Coronary artery (tissue), 2 donors: ENCODE measurements around the gene TCTN1.

Experiments
- DNase-seq: peaks from one replicate; pipeline ENCODE4 v3.0.0-alpha.2; 2017; ENCODE audit warnings: low spot score
- H3K27ac ChIP-seq, 2 donors: fragments of 200-600 bp; sonication (generic); one replicate each; pipeline ENCODE4 v1.5.1; 2016 to 2019
- H3K4me3 ChIP-seq: fragments of 200-600 bp; sonication (generic); 2 replicates; pipeline ENCODE4 v1.5.1; 2016; ENCODE audit warnings: mild to moderate bottlenecking, moderate library complexity
- CTCF ChIP-seq: fragments of 200-600 bp; sonication (generic); IDR thresholded peaks from one replicate; pipeline ENCODE4 v1.5.1; 2019; ENCODE audit warnings: antibody characterized with exemption

TCTN1 gene

GRCh38 chr12:110669193-110669502 lies 55.2 kb downstream of the TCTN1 start:
- no peak for TF ChIP-seq CTCF
- no peak overlapping the region for H3K27ac ChIP-seq
- no peak for DNase-seq
- no peak overlapping the region for H3K4me3 ChIP-seq

GRCh38 chr12:110670161-110670701 lies 56.3 kb downstream of the TCTN1 start:
- no peak for TF ChIP-seq CTCF
- H3K27ac ChIP-seq: no peak overlapping the region
- H3K4me3 ChIP-seq: no peak overlapping the region
- no peak for DNase-seq

GRCh38 chr12:110676171-110676570 lies 62.2 kb downstream of the TCTN1 start:
- H3K27ac ChIP-seq: no peak overlapping the region
- TF ChIP-seq CTCF: no peak
- no peak for DNase-seq
- H3K4me3 ChIP-seq: no peak overlapping the region

- no peak for DNase-seq
- no peak overlapping the region for H3K4me3 ChIP-seq
- H3K27ac ChIP-seq: peak overlapping the region in 1 of 2 donors; percentile 45
- no peak for TF ChIP-seq CTCF
These were observed 63.4 kb downstream of the TCTN1 start for GRCh38 chr12:110677206-110677911.

- H3K4me3 ChIP-seq: no peak overlapping the region
- H3K27ac ChIP-seq: peak overlapping the region in 1 of 2 donors; percentile 45
- DNase-seq: no peak
- no peak for TF ChIP-seq CTCF
These were observed 64.1 kb downstream of the TCTN1 start for GRCh38 chr12:110677982-110678381.

GRCh38 chr12:110679201-110679600 lies 65.3 kb downstream of the TCTN1 start:
- TF ChIP-seq CTCF: no peak
- no peak for DNase-seq
- Histone ChIP-seq H3K27ac (no peak overlapping the region), H3K4me3 (no peak overlapping the region)

- H3K4me3 ChIP-seq: no peak overlapping the region
- DNase-seq: no peak
- TF ChIP-seq CTCF: no peak
- H3K27ac ChIP-seq: no peak overlapping the region
These were observed 66.1 kb downstream of the TCTN1 start for GRCh38 chr12:110680032-110680431.
